ENCODE measurements around the gene NCOA3. TPM values are rescaled to one million over a fixed set of nuclear protein-coding genes. Genes with fewer than 3 reads are reported as not detected.
"Not testable (repeated sequence)": the region's sequence is repeated elsewhere in the genome, so short reads cannot be mapped to it uniquely, and the experiment has no call there.

The NCOA3 gene
- polyA plus RNA-seq, 4 donors: 30.8 to 41.2 (median 37.5) TPM

DNA sequence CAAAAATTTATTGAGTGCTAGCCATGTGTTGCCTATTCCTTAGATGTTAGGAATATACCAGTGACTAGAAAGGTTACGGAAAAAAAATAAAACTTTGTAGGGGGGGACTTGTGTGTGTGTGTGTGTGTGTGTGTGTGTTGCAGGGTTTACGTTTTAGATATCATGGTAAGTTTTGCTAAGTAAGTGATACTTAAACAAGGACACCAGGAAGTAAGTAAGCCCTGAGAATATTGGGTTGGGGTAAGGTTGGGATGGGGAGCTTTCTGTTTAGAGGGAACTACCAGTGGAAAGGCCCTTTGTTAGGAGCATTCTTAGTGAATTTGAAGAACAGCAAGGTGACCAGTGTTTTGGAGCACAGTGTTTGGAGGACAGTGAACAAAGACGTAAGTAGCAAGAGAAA is 30.3 kb downstream of the NCOA3 start:
- DNase-seq (ENCODE audit: low read depth in 4 of 4, low spot score in 3 of 4): no peak

DNA sequence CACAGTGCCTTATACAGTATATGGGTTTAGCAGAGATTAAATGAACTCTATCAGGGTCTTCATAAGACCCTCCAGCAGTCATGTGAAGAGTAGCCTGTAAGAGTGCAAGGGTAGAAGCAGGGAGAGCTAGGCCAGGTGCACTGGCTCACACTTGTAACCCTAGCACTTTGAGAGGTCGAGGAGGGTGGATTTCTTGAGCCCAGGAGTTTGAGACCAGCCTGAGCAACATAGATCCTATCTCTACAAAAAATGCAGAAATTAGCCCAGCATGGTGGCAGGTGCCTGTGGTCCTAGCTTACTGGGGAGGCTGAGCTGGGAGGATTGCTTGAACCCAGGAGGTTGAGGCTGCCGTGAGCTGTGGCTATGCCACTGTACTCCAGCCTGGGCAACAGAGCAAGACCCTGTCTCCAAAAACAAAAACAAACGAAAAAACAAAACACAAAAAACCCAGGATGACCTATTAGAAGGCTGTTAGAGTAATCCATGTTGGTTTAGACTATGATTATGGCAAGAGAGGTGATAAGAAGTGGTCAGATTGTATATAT is 31.9 kb downstream of the NCOA3 start:
- DNase-seq (ENCODE audit: low read depth in 4 of 4, low spot score in 3 of 4): no peak

- no peak for DNase-seq (ENCODE audit: low read depth in 4 of 4, low spot score in 3 of 4)
These were observed 32.7 kb downstream of the NCOA3 start for GRCh38 chr20:47534405-47534804.

DNA sequence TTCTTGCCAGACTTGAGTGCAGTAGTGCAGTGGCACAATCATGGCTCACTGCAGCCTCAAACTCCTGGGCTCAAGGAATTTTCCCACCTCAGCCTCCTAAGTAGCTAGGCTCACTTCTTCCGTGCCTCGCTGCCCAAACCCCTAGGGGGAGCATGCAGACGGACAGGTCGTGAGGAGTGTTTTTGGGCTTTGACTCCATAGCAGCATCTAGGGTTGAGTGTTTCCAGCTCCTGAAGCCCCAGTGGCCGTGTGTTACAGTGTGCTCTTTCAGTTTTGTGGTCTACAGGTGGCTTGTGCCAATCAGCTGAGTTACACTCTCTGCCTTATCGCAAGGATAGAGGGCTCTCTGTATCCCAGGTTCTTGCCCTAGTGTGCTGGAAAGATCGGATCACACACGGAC is 33.4 kb downstream of the NCOA3 start:
- no peak for DNase-seq (ENCODE audit: low read depth in 4 of 4, low spot score in 3 of 4)

DNA sequence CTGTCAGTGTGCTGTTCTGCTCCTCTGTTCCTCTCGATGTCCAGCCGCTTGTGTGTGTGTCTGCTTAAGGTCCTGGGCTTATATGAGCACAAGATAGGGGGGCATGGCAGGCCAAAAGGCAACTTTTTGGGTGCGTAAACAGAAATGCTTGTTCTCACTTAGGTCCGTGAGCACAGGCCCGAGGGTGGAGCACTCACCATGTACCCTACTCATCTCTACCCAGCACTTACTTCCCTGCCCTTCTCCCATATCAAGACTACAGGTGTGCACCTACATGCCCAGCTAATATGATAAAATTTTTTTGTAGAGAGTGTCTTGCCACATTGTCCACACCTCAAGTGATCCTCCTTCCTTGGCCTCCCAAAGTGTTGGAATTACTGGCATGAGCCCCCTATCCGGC is 34.3 kb downstream of the NCOA3 start:
- DNase-seq (ENCODE audit: low read depth in 4 of 4, low spot score in 3 of 4): no peak

- no peak for DNase-seq (ENCODE audit: low read depth in 4 of 4, low spot score in 3 of 4)
These were observed 39.0 kb downstream of the NCOA3 start for GRCh38 chr20:47540443-47541354.

- no peak for DNase-seq (ENCODE audit: low read depth in 4 of 4, low spot score in 3 of 4)
These were observed 39.8 kb downstream of the NCOA3 start for GRCh38 chr20:47541355-47541922.

DNA sequence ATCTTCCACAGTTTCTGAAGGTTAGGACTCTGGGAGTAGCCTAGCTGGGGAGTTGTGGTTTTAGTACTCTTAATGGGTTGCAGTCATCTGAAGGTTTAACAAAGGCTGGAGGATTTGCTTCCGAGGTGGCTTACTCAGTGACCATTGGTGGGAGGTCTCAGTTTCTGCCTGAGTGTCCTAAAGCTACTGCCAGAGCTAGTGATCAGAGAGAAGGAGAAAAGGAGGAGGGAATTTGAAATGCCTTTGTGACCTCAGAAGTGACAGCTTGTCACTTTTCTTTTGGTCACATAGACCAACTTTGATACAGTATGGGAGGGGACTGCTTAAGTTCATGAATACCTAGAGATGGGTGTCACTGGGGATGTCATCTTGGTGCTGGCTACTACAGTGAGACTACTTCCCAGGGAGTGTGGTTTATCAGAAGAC is 41.3 kb downstream of the NCOA3 start:
- DNase-seq (ENCODE audit: low read depth in 4 of 4, low spot score in 3 of 4): no peak

- no peak for DNase-seq (ENCODE audit: low read depth in 4 of 4, low spot score in 3 of 4)
These were observed 42.6 kb downstream of the NCOA3 start for GRCh38 chr20:47544240-47544639.

DNA sequence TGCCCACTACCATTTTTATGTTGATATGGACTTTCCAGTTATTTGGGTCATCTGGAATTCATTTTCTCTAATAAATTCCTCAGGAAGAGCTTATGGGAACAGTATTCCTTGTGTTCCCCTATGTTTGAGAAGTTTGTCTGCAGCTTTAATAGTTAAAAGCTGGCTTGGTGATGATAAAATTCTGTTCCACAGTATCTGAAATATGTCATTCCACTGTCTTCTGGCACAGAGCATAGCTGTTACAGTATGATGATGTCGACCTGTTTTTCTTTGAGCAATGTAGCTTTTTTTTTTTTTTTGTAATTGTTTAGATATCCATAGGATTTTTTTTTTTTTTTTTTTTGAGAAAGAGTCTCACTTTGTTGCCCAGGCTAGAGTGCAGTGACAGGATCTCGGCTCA is 43.2 kb downstream of the NCOA3 start:
- DNase-seq (ENCODE audit: low read depth in 4 of 4, low spot score in 3 of 4): no peak

DNA sequence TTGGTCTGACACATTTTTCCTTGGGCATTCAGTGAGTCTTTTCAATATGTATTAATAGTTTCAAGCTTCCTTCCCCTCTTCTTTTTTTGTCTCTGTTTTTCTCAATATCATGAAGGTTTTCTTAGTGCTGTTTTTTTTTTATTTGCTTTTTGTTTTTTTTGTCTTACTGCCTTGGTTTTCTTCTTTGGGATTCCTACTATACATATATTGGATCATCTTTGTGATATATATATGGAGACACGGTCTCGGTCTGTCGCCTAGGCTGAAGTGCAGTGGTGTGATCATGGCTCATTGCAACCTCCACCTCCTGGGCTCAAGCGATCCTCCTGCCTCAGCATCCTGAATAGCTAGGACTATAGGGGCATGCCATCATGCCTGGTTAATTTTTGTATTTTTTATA is 43.8 kb downstream of the NCOA3 start:
- DNase-seq (ENCODE audit: low read depth in 4 of 4, low spot score in 3 of 4): no peak

GRCh38 chr20:47546184-47547033 is 44.7 kb downstream of the NCOA3 start:
- no peak for DNase-seq (ENCODE audit: low read depth in 4 of 4, low spot score in 3 of 4)

GRCh38 chr20:47547034-47547387 is 45.3 kb downstream of the NCOA3 start:
- DNase-seq (ENCODE audit: low read depth in 4 of 4, low spot score in 3 of 4): no peak

- no peak for DNase-seq (ENCODE audit: low read depth in 4 of 4, low spot score in 3 of 4)
These were observed 48.0 kb downstream of the NCOA3 start for GRCh38 chr20:47549671-47550070.

DNA sequence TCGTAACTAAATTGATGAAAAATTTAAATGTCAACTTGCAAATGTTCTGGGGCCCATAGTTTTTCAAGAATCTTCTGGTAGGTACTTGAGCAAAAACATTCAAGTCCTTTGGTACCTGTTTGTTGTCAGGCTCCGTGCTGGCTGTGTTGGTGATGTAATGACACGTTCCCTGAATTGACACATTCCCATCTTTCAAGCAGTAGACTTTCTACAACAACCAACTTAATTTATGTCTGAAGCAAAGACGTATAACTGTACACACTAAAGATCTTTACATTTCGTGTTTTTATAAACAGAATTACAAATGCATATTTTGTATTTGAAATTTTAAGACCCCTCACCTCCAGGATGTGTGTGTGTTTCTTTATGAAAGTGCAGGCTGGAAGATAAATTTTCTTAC is 49.5 kb downstream of the NCOA3 start:
- no peak for DNase-seq (ENCODE audit: low read depth in 4 of 4, low spot score in 3 of 4)

GRCh38 chr20:47551841-47552240 is 50.2 kb downstream of the NCOA3 start:
- no peak for DNase-seq (ENCODE audit: low read depth in 4 of 4, low spot score in 3 of 4)

GRCh38 chr20:47552996-47553395 is 51.3 kb downstream of the NCOA3 start:
- DNase-seq (ENCODE audit: low read depth in 4 of 4, low spot score in 3 of 4): no peak

DNA sequence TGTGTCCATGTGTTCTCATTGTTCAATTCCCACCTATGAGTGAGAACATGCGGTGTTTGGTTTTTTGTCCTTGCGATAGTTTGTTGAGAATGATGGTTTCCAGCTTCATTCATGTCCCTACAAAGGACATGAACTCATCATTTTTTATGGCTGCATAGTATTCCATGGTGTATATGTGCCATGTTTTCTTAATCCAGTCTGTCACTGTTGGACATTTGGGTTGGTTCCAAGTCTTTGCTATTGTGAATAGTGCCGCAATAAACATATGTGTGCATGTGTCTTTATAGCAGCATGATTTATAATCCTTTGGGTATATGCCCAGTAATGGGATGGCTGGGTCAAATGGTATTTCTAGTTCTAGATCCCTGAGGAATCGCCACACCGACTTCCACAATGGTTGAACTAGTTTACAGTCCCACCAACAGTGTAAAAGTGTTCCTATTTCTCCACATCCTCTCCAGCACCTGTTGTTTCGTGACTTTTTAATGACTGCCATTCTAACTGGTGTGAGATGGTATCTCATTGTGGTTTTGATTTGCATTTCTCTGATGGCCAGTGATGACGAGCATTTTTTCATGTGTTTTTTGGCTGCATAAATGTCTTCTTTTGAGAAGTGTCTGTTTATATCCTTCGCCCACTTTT is 52.0 kb downstream of the NCOA3 start:
- not testable (repeated sequence) for DNase-seq (ENCODE audit: low read depth in 4 of 4, low spot score in 3 of 4)

DNA sequence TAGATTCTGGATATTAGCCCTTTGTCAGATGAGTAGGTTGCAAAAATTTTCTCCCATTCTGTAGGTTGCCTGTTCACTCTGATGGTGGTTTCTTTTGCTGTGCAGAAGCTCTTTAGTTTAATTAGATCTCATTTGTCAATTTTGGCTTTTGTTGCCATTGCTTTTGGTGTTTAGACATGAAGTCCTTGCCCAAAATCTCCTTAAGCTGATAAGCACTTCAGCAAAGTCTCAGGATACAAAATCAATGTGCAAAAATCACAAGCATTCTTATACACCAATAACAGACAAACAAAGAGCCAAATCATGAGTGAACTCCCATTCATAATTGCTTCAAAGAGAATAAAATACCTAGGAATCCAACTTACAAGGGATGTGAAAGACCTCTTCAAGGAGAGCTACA is 52.6 kb downstream of the NCOA3 start:
- not testable (repeated sequence) for DNase-seq (ENCODE audit: low read depth in 4 of 4, low spot score in 3 of 4)

DNA sequence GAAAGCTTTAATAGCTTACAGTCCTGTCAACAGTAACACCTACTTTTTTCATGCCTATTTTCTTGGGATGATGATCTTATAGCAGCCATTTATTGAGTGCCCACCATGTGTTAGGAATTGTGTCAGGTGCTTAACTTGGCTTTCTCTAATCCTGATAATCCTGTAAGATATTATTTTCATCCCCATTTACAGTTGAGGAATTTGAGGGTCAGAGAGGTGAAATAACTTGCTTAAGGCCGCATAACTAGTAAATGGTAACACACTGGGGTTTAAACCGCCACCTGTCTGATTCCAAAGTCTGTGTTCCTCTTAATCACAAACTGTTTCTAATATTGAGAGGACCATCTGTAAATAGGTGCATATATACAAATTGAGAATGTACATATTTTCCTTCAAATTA is 55.5 kb downstream of the NCOA3 start:
- no peak for DNase-seq (ENCODE audit: low read depth in 4 of 4, low spot score in 3 of 4)

- DNase-seq (ENCODE audit: low read depth in 4 of 4, low spot score in 3 of 4): no peak
These were observed 56.1 kb downstream of the NCOA3 start for GRCh38 chr20:47557791-47558190.
